GM21619 (cell line): ENCODE results near the gene CCDC74B.
"Not testable (repeated sequence)": the region's sequence is repeated elsewhere in the genome, so short reads cannot be mapped to it uniquely, and the experiment has no call there.

Source experiments
- ATAC-seq: cut with Tn5 transposase; IDR thresholded peaks from one replicate; pipeline ENCODE4 v1.9.1; 2021; ENCODE audit not compliant: unreplicated experiment

Gene CCDC74B

GRCh38 chr2:130120924-130121323 lies 24.0 kb downstream of the CCDC74B start:
- not testable (repeated sequence) for ATAC-seq

GRCh38 chr2:130102597-130103363 lies 42.1 kb downstream of the CCDC74B start:
- not testable (repeated sequence) for ATAC-seq
